GM19239 (cell line): Measurements from ENCODE around the gene CNKSR3.

Experiments used
- DNase-seq: peaks from one replicate; pipeline ENCODE4 v3.0.0; 2011; ENCODE audit warnings: low spot score; ENCODE audit not compliant: insufficient read length
- FAIRE-seq: peaks from 2 replicates; lab custom pipeline; 2011; peaks lifted over from hg19 to GRCh38; lab: Jason Lieb, UNC

The CNKSR3 gene

DNA sequence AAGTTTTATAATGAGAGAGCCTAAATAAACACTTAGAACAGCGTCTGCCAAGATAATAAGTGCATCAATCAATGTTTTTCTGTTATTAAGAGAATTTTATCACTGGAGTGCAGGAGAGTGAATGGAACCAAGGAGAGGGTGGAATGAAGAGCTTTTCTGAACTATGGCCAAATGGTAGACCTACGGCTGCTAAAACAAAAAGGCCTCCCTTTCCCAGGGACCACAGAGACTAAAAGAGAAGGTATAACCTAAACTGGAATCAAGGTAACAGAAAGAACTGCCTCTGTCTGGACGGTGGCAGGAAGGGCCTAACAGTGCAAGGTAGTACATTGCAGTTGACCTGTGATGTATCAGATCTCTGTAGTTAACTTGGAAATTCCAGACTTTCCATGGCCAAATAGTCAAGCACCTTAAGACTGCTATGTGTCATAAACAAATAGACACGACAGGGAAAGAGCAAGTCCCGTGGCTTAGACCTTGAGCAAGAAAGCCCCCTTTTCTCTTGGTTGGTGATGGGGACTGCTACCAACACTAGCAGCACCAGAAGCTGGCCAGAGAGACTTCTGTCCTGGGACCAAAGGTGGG lies 5.5 kb downstream of the CNKSR3 start:
- DNase-seq (no peak), FAIRE-seq (no peak)

GRCh38 chr6:154504102-154504501 lies 6.4 kb downstream of the CNKSR3 start:
- no peak for FAIRE-seq

DNA sequence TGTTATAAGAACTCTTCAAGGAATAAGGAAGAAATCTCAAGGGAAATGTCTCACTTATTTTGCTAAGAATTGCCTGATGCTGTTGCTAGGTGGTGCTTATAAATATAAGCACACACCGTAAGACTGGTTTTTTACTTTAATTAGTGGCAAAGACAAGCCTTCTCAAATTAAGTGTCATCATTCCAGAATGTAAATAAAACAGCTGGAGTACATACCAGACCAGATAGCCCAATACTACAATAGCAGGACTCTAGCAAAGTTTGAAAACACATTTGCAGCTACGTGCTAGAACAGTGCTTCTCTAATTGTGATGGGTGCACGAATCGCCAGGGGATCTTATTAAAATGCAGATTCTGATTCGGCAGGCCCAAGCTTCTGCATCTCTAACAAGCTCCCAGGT lies 6.8 kb downstream of the CNKSR3 start:
- no peak for DNase-seq
- no peak for FAIRE-seq

More at GRCh38 chr6:154504102-154504501, 6.4 kb downstream of the CNKSR3 start:
- no peak for DNase-seq

DNA sequence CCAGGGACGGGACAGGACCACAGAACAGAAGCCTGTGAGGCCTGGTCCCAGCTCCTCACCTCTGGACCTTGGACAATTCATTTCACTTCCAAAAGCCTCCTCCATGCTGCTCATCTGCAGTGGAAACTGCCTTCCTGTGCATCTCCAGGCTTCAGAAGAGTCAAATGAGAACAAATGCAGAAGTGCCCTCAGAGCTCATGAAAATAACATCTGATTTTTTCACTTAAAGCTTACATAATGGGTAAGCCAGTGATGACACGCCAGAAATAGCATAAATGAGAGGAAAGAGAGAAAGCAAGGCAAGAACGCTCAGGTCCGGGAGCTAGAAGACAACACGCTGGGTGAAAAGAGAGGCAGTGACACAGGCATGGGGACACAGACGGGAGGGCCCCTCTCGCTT lies 7.9 kb downstream of the CNKSR3 start:
- DNase-seq (no peak), FAIRE-seq (no peak)

DNA sequence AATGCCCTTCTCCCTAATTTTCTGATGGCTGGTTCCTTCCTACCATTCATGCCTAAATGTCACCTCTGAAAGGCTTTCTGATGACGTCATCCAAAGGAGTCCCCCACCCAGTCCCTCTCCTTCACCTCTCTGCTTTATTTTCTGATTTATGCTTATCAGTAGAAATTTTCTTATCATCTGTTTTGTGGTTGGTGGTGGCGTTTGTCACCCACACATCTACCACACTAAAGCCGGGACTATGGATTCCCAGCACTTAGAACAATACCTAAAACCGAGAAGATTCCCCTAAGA lies 9.0 kb downstream of the CNKSR3 start:
- FAIRE-seq (no peak), DNase-seq (no peak)

GRCh38 chr6:154500769-154501577 lies 9.5 kb downstream of the CNKSR3 start:
- FAIRE-seq: peak; percentile 39
- no peak for DNase-seq

- FAIRE-seq: no peak
- no peak for DNase-seq
These were observed 10.5 kb downstream of the CNKSR3 start for GRCh38 chr6:154499855-154500589.

GRCh38 chr6:154498340-154498934 lies 12.0 kb downstream of the CNKSR3 start:
- DNase-seq (no peak), FAIRE-seq (no peak)

DNA sequence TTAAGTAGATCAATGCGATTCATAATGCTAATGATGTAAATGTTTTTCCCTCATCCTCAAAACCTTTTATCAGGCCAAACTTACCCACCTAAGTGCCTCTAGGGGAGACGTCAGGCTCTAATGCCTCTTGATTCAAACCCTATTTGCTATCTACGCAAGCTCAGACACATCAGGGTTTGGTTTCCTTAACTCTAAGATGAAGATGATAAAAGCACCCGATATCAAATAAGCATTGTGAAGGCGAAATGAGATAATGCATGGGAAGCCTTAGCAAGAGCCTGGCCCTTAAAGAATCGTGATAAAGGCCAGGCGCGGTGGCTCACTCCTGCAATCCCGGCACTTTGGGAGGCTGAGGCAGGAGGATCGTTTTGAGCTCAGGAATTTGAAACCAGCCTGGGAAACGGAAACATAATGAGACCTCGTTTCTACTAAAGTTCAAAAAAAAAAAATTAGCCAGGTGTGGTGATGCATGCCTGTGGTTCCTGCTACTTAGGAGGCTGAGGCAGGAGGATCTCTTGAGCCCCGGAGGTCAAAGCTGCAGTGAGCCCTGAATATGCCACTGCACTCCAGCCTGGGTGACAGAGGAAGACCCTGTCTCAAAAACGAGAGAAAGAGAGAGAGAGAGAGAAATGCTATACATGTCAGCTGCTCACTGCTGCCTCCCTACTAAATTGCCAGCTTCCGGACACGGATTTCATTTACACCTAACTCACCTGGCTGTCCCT lies 13.5 kb downstream of the CNKSR3 start:
- no peak for DNase-seq
- FAIRE-seq: no peak

DNA sequence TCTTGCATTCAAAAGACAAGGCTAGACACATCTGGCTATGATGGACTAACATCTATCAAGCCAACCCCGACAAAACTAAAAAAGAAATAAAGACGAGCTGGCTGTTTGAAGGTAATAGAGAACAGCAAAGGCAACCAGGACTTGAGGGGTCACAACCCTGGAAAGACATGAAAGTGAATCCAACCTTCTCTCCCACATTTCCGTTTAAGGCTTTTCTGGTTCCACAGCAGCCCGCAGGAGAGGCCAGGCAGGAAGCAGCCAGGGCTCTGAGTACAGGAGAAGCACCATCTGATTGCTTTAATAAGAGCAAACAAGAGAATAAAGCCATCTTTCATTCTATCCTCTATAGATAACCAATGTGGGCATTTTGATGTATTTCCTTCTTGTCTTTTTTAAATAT lies 14.3 kb downstream of the CNKSR3 start:
- FAIRE-seq (no peak), DNase-seq (no peak)

GRCh38 chr6:154494592-154495311 lies 15.7 kb downstream of the CNKSR3 start:
- FAIRE-seq (no peak), DNase-seq (no peak)

- no peak for DNase-seq
- no peak for FAIRE-seq
These were observed 18.7 kb downstream of the CNKSR3 start for GRCh38 chr6:154491567-154492470.

DNA sequence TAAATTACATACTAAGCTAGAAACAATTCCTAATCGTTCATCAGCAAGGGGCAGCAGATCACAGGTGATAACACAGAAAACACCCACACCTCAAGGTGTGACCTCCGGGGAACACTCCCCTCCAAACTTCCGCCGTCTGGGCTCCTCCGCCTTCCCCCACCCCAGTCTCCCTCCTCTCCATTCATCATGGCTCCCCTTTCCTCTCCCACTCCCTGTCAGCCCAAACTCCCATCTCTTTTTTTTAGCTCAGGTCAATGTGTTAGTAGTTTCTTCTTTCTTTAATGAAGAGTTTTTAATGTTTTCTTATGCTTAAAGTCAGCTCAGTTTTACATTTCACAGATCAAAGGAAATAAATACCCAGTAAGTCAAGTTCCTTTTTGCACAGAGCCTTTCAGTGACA lies 20.7 kb downstream of the CNKSR3 start:
- FAIRE-seq (no peak), DNase-seq (no peak)

- DNase-seq (no peak), FAIRE-seq (no peak)
These were observed 21.6 kb downstream of the CNKSR3 start for GRCh38 chr6:154488802-154489437.

GRCh38 chr6:154488248-154488593 lies 22.3 kb downstream of the CNKSR3 start:
- no peak for FAIRE-seq
- DNase-seq: no peak

DNA sequence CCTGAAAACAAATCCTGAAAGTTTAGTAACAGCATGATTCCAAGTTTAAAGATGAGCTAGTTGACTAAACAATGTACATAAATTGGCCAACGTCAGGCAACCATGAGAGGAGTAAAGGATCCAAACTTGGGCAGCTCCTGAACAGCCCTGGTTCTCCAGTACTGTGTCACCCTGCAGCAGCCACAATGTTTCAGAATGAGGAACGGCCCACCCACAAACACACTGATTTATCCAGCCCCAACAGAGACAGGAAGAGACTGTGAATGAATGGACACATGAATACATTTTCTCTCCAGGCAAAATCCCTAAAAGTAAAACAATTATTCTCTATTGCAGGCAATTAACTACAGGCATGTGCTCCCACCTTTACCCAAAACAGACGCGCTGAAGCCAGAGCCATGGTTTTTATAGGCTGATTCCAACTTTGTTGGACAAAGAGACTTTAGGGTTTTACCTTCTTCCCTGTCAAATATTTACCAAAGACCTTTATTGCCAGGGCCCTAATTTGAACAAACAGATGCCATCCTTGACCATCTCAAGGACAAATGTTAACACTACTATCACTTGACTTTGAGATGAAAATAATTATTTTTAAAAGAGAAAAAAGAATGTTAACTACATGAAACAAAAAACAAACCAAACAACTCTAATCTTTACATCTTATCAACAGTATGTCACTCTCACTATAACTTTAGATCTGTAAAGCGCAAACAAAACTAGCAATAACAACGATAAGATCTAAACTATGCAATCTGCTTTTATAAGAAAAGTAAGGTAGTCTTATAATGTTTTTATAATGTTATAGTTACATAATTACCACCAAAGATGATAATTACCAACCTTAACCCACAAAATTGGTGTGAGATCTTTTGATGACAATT lies 22.9 kb downstream of the CNKSR3 start:
- FAIRE-seq: no peak
- no peak for DNase-seq

DNA sequence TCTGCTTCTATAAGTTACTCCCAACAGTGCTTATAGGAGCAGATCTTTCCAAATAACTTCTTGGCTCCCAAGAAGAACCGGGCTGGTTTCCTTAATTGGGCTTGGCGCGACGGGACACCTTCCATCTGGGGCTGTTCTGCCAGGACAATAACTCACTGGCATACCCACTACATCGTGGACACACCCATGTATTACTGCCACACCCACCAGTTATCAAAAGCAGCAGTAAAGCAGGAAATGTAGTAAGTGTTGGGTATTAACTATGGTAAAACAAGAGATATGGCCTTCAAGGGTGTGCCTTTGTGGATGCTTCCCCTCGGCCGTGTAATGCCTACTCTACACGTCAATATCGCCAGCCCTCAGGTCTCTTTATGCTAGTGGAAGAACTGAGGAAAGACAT lies 24.7 kb downstream of the CNKSR3 start:
- DNase-seq: no peak
- FAIRE-seq: no peak

DNA sequence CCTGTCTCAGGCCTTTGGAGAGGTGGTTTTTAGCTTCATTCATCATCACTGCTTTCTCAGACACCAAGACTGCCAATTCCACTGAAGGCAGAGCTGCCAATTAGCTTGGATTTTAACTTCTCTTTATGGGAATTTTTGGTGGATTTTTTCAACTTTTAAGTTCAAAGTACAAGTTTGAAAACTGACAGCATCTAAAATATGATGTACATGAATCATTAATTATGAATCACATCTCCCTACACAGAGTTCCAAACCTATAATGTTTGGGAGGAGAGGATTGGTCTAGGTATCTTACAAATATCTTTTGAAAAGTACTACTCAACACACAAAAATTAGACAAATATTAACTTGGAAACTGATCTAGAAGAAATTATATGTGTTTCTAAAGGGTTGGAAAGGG lies 25.5 kb downstream of the CNKSR3 start:
- DNase-seq: no peak
- FAIRE-seq: no peak
